GM19372 (cell line): Measurements from ENCODE around the gene AGBL3.

Source experiments
- ATAC-seq: cut with Tn5 transposase; IDR thresholded peaks from one replicate; pipeline ENCODE4 v1.9.1; 2021; ENCODE audit warnings: mild to moderate bottlenecking, low read depth, moderate library complexity; ENCODE audit not compliant: unreplicated experiment

Gene AGBL3

DNA sequence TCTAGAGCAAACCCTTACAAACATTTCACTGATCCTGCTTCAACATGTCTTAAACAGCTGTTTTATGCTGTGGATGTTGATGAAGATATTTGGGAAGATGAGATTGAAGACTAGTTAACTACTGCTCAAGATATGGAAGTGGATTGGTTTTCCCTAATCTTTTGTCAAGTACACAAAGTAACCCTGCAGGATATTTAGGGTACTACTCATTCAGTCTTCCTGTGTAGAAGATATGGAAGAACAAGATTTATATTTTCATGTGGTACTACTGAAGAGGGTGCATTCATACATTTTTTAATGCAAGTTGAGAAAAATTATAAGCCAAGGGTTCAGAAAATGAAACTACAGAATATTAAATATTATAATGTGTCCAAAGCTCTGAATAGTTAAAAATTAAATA, 143.3 kb downstream of the AGBL3 start:
- ATAC-seq = no peak

GRCh38 chr7:135143885-135144668, 157.8 kb downstream of the AGBL3 start:
- ATAC-seq = no peak

DNA sequence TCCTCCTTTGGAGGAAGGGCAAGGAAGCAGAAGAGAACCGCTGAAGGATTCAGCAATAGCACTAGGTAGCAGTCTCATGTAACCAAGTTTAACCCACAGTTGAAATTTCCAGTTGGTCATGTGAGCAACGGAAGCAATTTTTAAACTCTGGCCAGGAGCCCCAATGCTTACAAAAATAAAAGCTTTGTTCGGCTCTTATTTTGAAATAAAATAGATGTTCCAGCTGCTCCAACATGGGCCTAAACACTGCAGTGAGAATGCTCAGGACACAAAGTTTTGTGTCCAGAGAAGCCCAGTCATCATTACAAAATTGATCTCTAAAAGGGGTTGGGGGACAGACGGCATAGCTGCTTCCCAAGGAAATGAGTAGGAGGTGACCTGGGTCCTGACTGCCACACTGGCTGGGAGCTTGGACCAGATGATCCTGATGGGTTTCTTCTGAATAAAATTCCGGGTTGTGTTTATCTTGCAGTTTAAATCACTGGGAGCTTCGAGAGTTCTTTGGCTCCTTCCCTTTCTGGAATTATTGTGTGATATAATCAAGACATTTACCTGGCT, 161.1 kb downstream of the AGBL3 start:
- no peak for ATAC-seq

DNA sequence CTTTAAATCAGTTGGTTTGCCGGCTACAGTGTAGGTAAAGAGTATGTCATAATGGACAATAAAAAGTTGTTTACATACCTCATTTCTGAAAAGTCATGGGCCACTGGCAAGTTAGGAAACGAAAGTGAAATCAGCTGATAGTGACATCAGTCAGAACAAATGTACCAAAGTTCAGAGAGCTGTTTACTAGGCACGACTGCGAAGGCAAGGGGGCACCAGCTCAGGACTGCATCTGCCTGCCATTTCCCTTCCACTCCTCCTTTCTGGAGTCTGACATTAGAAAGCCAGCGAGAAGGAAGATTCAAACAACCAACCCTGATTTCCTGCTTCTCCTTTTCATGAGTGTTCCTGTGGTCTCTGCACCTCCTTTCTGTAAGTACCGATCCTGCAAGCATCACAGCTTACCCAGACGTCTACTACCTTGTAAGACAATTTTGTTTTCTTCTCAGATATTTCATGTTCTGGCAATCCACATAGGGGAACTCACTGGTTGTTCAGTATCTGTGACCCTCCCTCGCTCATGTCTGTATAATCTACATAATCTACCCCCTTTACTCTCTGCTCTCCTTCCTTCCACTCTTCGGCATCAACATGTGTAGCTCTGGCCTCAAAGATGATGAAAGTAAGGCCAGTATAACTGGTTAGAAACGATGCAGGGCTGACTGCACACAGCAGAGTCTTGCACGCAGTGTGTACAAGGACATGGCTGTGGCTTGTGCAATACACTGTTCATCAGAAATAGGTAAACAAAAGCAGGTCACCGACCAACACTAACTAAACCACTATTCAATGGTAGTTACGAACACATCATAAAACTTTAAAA, 161.8 kb downstream of the AGBL3 start, which contains the start of gene TMEM140:
Gene TMEM140, plus strand, starts transcription at position 174 of the 823 bp plus-strand sequence. CDS start 16,370 bp downstream, outside the sequence.
- peak; percentile 65 for ATAC-seq

DNA sequence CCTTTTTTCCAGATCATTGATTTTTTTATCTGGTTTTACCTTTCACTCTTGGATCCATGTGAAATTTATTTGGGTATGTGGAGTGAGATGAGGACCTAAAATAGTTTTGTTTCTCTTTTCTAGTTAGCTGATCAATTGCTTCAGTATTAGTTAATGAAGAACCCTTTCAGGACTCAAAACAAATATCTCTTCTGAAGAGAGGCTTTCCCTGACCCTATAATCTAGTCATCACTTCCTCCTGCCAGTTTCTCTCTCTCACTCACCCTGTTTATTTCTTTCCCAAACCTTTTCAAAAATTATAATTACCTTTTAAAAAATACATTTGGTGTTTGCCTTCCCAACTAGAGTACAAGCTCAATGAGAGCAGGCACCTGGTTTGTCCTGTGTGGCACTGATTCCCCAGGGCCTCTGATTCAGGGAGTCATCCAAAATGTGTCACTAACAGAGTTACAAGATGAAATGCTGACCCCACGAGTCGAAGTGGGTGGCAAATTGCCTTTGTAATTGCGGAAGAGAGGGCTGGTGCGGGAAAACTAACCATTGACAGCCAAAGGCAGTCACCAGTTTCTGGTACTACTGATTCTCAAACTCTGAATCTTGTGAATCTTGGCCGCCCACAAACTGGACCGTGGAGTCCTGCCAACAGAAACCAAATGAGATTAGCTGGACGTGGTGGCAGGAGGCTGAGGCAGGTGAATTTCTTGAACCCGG, 163.9 kb downstream of the AGBL3 start:
- ATAC-seq = no peak

DNA sequence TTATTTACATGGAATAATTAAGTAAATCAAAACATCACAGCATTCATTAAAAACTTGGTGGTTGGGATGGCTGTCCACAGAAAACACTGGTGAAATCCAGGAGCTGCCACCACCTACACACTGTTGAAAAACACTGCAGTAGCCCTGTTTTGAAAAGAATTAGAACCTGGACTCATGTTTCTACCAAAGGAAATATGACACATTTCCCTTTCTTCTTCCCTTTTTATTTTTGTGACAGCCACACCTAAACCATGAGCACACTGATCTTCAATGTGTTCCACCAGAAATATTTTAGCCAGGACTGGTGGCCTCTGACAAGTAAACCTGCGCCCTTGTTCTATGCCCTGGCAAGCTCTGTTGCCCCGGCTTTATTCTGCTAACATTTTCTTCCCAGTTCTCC, 164.8 kb downstream of the AGBL3 start:
- no peak for ATAC-seq

DNA sequence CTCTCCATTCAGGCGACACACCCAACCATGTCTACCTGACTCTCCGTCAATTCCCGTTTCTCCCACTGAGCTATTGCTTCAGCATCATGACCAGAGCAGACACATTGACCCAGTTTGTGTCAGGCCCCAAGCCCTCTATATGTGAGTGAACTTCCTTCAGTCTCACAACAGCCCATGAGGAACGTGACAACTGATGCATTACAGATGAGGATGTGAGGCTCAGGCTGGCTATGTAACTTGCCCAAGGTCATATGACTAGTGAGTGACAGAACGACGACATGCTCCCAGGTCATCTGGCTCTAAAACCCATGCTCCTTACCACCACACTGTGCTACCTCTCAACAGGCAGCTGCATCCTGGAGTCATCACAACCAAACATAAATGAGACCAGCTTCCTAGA, 165.2 kb downstream of the AGBL3 start:
- no peak for ATAC-seq

DNA sequence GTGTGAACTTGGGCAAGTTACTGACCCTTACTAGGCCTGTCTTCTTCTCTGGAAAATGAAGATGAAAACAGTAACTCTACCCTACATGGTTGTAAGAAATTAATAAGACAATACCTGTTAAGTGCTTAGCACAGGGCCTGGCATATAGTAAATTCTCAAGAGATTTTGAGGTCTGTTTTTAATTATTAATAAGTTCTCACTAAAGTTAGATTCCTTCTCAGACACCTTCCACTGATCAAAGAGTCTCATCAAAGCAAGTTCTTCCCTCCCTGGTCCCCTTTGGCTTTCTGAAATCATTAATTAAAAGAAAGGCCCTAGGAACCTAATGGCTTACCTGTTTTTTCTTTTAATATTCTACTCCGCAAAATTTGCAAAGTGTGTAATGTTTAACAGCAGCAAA, 166.1 kb downstream of the AGBL3 start:
- no peak for ATAC-seq

DNA sequence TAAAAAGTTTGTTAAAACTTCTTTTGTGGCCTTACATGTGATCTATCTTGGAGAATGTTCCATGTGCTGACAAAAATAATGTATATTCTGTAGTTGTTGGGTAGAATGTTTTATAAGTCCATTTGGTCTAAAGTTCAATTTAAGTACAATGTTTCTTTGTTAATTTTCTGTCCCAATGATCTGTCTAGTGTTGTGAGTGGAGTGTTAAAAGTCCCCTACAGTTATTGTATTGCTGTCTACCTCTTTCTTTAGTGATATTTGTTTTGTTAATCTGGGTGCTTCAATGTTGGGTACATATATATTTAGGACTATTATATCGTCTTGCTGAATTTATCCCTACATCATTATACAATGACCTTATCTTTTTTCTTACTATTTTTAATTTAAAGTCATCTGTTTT, 168.4 kb downstream of the AGBL3 start:
- no peak for ATAC-seq

- ATAC-seq = no peak
Measured at GRCh38 chr7:135156290-135156689, 170.0 kb downstream of the AGBL3 start.

DNA sequence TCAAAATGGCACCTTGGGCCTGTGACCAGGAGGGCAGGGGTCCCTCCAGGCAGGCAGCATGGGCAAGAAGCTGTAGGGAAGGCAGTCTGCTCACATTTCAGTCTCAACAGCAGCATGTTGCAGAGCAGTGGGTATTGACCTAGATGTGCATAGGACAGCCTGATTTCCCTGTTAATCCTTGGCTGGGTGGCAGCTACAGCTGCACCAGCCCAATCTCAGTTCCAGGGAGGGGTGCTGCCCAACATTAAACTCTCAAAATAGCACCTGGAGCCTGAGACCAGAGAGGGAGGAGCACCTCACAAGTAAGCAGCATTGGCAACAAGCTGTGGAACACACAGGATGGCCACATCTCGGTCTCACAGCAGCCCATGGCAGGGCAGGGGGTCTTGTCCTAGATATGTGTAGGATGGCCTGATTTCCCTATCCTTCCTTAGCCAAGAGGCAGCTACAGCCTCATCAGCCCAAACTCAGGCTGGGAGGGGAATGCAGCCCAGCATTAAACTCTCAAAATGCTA, 171.9 kb downstream of the AGBL3 start:
- no peak for ATAC-seq

DNA sequence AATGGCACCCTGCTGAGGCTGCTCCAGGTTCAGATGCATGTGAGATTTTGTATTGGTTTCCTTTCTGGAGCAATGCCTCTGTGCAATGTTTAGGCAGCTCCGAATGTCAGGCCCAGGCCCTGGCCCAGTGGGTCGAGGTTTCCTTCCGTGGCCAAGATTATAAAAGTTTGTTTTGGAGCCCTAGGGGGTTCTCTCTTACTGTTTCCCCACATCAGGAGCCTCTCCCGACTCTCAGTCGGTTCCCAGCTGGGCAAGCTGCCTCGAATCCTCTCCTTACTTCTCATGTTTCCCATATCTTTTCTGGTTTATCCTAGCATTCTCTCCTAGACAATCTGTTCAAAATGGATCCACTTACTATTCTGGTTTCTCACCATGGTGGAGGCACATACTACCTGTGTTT, 172.6 kb downstream of the AGBL3 start:
- no peak for ATAC-seq

DNA sequence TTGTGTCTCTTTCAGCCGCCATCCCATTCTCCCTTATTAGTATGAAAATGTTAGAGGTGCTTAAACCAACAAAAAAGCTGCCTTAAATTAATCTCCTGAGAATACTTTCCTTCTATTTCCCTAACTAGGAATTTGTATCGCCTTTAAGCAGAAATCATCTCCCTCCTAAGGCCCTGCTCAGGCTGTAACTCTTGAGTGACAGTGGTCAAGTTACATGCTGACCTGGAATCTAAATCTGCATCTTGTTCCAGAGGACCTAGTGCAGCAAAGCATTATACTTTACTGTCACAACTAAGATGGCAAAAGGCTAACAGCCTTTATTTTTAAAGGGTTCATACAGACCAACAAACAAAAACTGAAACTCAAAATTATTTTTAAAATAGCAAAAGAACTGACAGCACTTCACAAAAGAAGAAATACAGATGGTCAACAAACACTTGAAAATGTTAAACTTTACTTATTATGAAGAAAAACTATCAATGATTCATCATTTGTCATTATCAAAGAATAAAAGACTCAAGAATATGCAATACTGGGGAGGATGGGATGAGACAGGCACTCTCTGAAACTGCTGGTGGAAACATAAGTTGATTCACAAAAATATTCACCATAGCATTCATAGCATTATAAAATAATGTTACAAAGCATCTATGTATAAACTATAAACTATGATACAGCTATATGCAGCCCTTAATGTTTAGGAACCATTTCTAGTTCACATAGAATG, 173.2 kb downstream of the AGBL3 start:
- ATAC-seq = peak; percentile 16

- peak; percentile 44 for ATAC-seq
Measured at GRCh38 chr7:135160098-135160857, 174.0 kb downstream of the AGBL3 start.

GRCh38 chr7:135160858-135161653, 174.7 kb downstream of the AGBL3 start:
- no peak for ATAC-seq

- ATAC-seq = no peak
Measured at GRCh38 chr7:135161669-135162068, 175.4 kb downstream of the AGBL3 start.

DNA sequence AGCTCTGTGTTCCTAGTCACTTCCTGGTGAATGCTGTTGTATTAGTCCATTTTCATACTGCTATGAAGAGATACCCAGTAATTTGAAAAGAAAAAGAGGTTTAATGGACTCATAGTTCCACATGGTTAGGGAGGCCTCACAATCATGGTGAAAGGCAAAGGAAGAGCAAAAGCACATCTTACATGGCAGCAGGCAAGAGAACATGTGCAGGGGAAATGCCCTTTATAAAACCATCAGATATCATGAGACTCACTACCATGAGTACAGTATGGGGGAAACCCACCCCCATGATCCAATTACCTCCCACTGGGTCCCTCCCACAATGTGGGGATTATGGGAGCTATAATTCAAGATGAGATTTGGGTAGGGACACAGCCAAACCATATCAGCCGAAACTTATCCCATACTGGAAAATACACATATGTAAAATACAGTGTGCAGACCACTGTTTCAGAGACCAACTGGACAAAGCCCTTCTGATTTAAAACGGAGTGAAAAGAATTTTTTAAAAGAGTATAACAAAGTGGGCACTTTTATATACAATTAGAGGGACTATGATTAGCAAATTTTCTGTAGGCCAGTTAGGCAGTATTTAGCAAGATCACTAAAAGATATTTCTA, 176.2 kb downstream of the AGBL3 start:
- ATAC-seq = no peak
